Prostate gland (tissue), 2 donors: ENCODE results near the gene ACTL8. TPM values are rescaled to one million over a fixed set of nuclear protein-coding genes. Genes with fewer than 3 reads are reported as not detected.

Source experiments
- DNase-seq: peaks from one replicate; pipeline ENCODE4 v3.0.0-alpha.2; 2019; ENCODE audit warnings: low spot score
- H3K27ac ChIP-seq, 2 donors: fragments of 200-600 bp; sonication (generic); 2 replicates each; pipeline ENCODE4 v1.5.1; 2017 to 2019
- H3K27me3 ChIP-seq: fragments of 200-600 bp; sonication (generic); replicated peaks from 2 replicates; pipeline ENCODE4 v1.5.1; 2019; ENCODE audit not compliant: insufficient read depth
- H3K36me3 ChIP-seq, 2 donors: fragments of 200-600 bp; sonication (generic); 1 replicate in 1 of 2; 2 replicates in 1 of 2; pipeline versions ENCODE4 v1.5.1 to v1.8.1; 2017 to 2019
- H3K4me1 ChIP-seq: fragments of 200-600 bp; sonication (generic); replicated peaks from 2 replicates; pipeline ENCODE4 v1.5.1; 2019
- H3K4me3 ChIP-seq, 2 donors: fragments of 200-600 bp; sonication (generic); 2 replicates each; pipeline ENCODE4 v1.5.1; 2017 to 2019
- H3K9me3 ChIP-seq: fragments of 200-600 bp; sonication (generic); 2 replicates; pipeline ENCODE4 v1.5.1; 2017
- POLR2A ChIP-seq: fragments of 450-650 bp; IDR thresholded peaks from one replicate; pipeline ENCODE4 v1.6.1; 2016; ENCODE audit warnings: antibody characterized with exemption, mild to moderate bottlenecking
- POLR2AphosphoS5 ChIP-seq: sonication (generic); formaldehyde crosslinking; IDR thresholded peaks from one replicate; pipeline ENCODE4 v1.6.1; 2017; ENCODE audit warnings: antibody characterized with exemption
- WGBS: methylation state at CpG from one replicate; pipeline ENCODE4 v1.1.5; 2018; 5-methylcytosine and 5-hydroxymethylcytosine counted together
- intact Hi-C: fragments of 100-400 bp; cut with DNase I; formaldehyde crosslinking; loops from one replicate; pipeline ENCODE4 v1.14.2; 2022
- total RNA-seq, 2 donors: library from RNA; depleted of rRNA; stranded (reverse); fragments of >200 nt; gene quantifications; one replicate each; pipeline ENCODE4 v1.1.0, GENCODE V29; 2016
- TF ChIP-seq, protein P1 (sequence below), 4 experiments: fragments of 200-600 bp in 2 of 4; fragments of 450-650 bp in 2 of 4; sonication (generic) in 2 of 4; IDR thresholded peaks; 1 replicate in 3 of 4; 2 replicates in 1 of 4; pipeline ENCODE4 v1.5.1; 2016 to 2019; ENCODE audit warnings: antibody characterized with exemption in 4 of 4, mild to moderate bottlenecking in 2 of 4, moderate library complexity in 2 of 4

ACTL8 gene
- total RNA-seq, 2 donors from 2014 or later: 5.9 TPM; not detected in 1

GRCh38 chr1:17752356-17752755 is 2.8 kb upstream of the ACTL8 start:
- no peaks in the 10 kb centered on the region for H3K27me3 ChIP-seq
- intact Hi-C loops: no loop called here
- TF ChIP-seq POLR2A (no peak), POLR2AphosphoS5 (no peak)
- TF ChIP-seq, protein P1, sequence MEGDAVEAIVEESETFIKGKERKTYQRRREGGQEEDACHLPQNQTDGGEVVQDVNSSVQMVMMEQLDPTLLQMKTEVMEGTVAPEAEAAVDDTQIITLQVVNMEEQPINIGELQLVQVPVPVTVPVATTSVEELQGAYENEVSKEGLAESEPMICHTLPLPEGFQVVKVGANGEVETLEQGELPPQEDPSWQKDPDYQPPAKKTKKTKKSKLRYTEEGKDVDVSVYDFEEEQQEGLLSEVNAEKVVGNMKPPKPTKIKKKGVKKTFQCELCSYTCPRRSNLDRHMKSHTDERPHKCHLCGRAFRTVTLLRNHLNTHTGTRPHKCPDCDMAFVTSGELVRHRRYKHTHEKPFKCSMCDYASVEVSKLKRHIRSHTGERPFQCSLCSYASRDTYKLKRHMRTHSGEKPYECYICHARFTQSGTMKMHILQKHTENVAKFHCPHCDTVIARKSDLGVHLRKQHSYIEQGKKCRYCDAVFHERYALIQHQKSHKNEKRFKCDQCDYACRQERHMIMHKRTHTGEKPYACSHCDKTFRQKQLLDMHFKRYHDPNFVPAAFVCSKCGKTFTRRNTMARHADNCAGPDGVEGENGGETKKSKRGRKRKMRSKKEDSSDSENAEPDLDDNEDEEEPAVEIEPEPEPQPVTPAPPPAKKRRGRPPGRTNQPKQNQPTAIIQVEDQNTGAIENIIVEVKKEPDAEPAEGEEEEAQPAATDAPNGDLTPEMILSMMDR (IDR thresholded peaks at IDR 0.05): no peak
- no peaks in the 10 kb centered on the region for H3K4me1 ChIP-seq
- H3K36me3 ChIP-seq: no peaks in the 10 kb centered on the region
- WGBS: 65% methylated on average over 4 of the region's 4 CpGs
- H3K9me3 ChIP-seq: no peaks in the 10 kb centered on the region
- DNase-seq: no peak
- H3K27ac ChIP-seq: no peak overlapping the region
- no peak overlapping the region for H3K4me3 ChIP-seq

GRCh38 chr1:17757426-17757825 is 2.3 kb downstream of the ACTL8 start:
- Histone ChIP-seq H3K9me3 (no peaks in the 10 kb centered on the region), H3K27me3 (no peaks in the 10 kb centered on the region), H3K27ac (no peak overlapping the region), H3K4me3 (no peak overlapping the region), H3K4me1 (no peaks in the 10 kb centered on the region), H3K36me3 (no peaks in the 10 kb centered on the region)
- intact Hi-C loops: no loop called here
- no peak for DNase-seq
- TF ChIP-seq POLR2A (no peak), POLR2AphosphoS5 (no peak)
- TF ChIP-seq, protein P1 (IDR thresholded peaks at IDR 0.05): no peak
- 78% methylated on average over 6 of the region's 6 CpGs for whole genome bisulfite sequencing

DNA sequence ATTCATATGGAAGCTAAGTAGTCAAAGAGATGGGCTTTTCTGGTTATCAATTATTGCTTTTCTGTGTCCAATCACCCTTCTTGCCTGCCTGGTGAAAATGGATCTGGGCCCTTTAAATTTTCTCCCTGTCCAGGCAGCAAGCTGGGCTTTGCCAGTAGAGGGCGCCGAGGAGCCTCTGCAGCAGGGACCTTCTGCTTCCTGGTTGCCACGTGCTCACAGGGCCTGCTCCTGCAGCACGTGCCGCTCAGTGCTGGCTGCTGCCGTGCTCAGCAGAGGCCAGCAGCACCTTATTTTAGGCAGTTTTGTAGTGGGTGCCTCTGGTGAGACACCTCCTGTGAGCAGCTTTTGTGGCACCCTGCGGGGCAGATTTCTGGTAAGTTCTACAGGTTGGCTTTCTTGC is 4.0 kb downstream of the ACTL8 start:
- no peak overlapping the region for H3K27ac ChIP-seq
- WGBS: 54% methylated on average over 7 of the region's 7 CpGs
- H3K4me1 ChIP-seq: no peaks in the 10 kb centered on the region
- TF ChIP-seq POLR2AphosphoS5 (no peak), POLR2A (no peak)
- TF ChIP-seq, protein P1 (IDR thresholded peaks at IDR 0.05): no peak
- no peaks in the 10 kb centered on the region for H3K9me3 ChIP-seq
- H3K27me3 ChIP-seq: peaks cover 8% of the 10 kb centered on the region
- no peaks in the 10 kb centered on the region for H3K36me3 ChIP-seq
- intact Hi-C loops: no loop called here
- no peak overlapping the region for H3K4me3 ChIP-seq
- DNase-seq: no peak

- H3K27me3 ChIP-seq: peaks cover 10% of the 10 kb centered on the region
- TF ChIP-seq, protein P1 (IDR thresholded peaks at IDR 0.05): no peak
- TF ChIP-seq POLR2A (no peak), POLR2AphosphoS5 (no peak)
- no peak overlapping the region for H3K27ac ChIP-seq
- DNase-seq: no peak
- H3K4me3 ChIP-seq: no peak overlapping the region
- H3K9me3 ChIP-seq: no peaks in the 10 kb centered on the region
- no peaks in the 10 kb centered on the region for H3K36me3 ChIP-seq
- WGBS: 67% methylated on average over 9 of the region's 11 CpGs
- no peaks in the 10 kb centered on the region for H3K4me1 ChIP-seq
- intact Hi-C loops: no loop called here
Observed at GRCh38 chr1:17762313-17762712, 7.2 kb downstream of the ACTL8 start.

GRCh38 chr1:17763417-17763816 is 8.3 kb downstream of the ACTL8 start:
- H3K4me1 ChIP-seq: no peaks in the 10 kb centered on the region
- no peak overlapping the region for H3K27ac ChIP-seq
- no peaks in the 10 kb centered on the region for H3K36me3 ChIP-seq
- no peaks in the 10 kb centered on the region for H3K9me3 ChIP-seq
- DNase-seq: no peak
- TF ChIP-seq POLR2AphosphoS5: no peak
- no peak for TF ChIP-seq POLR2A
- TF ChIP-seq, protein P1 (IDR thresholded peaks at IDR 0.05): no peak
- H3K27me3 ChIP-seq: peaks cover 10% of the 10 kb centered on the region
- H3K4me3 ChIP-seq: no peak overlapping the region
- intact Hi-C loops: no loop called here
- 76% methylated on average over 8 of the region's 8 CpGs for WGBS
